B cell (primary cell): ENCODE measurements around the gene PXMP4. TPM values are rescaled to one million over a fixed set of nuclear protein-coding genes. Genes with fewer than 3 reads are reported as not detected.

Experiments
- ATAC-seq: fragments of 200-7000 bp; cut with Tn5 transposase; one replicate; pipeline ENCODE4 v1.10.0; 2021; ENCODE audit warnings: low read depth, mild to moderate bottlenecking, moderate number of reproducible peaks, moderate library complexity
- CTCF ChIA-PET: fragments of 350-600 bp; sonication (Branson Sonifier 250); formaldehyde crosslinking; loops from one replicate; lab custom pipeline; 2021; ENCODE audit warnings: antibody characterized with exemption, inconsistent platforms; lab: Charles Lee
- POLR2A ChIA-PET: fragments of 350-600 bp; sonication (Branson Sonifier 250); formaldehyde crosslinking; loops from one replicate; lab custom pipeline; 2021; ENCODE audit warnings: antibody characterized with exemption; lab: Charles Lee
- DNase-seq: peaks from one replicate; pipeline ENCODE4 v3.0.0; 2013
- H2AFZ ChIP-seq: 2 replicates; pipeline ENCODE4 v1.6.1; 2012; ENCODE audit warnings: mild to moderate bottlenecking, low read depth, low read length; ENCODE audit not compliant: insufficient read depth, poor library complexity, severe bottlenecking
- H3K27ac ChIP-seq, 2 donors: 1 replicate in 1 of 2; 2 replicates in 1 of 2; pipeline ENCODE4 v1.5.1; 2012 to 2013; ENCODE audit warnings: low read length in 2 of 2, mild to moderate bottlenecking in 2 of 2, moderate library complexity in 1 of 2
- H3K27me3 ChIP-seq, 4 experiments: fragments of 200-600 bp in 1 of 4; sonication (generic) in 1 of 4; replicated peaks in 1 of 4; 1 replicate in 2 of 4; 2 replicates in 2 of 4; pipeline versions ENCODE4 v1.6.1 to v1.7.0; 2013 to 2016; ENCODE audit warnings: low read length in 3 of 4, mild to moderate bottlenecking in 2 of 4, mixed read lengths in 1 of 4, moderate library complexity in 1 of 4; ENCODE audit not compliant: insufficient read depth in 4 of 4, control insufficient read depth in 3 of 4; ENCODE audit errors: control extremely low read depth in 1 of 4
- H3K36me3 ChIP-seq, 2 experiments: replicated peaks in 1 of 2; 1 replicate in 1 of 2; 2 replicates in 1 of 2; pipeline versions ENCODE4 v1.6.1 to v1.7.1; 2013; ENCODE audit warnings: low read length in 1 of 2; ENCODE audit not compliant: insufficient read depth in 2 of 2, control insufficient read depth in 1 of 2; ENCODE audit errors: control extremely low read depth in 1 of 2, extremely low read depth in 1 of 2
- H3K4me1 ChIP-seq, 2 donors: fragments of 200-600 bp in 1 of 2; sonication (generic) in 1 of 2; 1 replicate in 1 of 2; 2 replicates in 1 of 2; pipeline versions ENCODE4 v1.5.1 to v1.6.1; 2013 to 2017; ENCODE audit warnings: low read length in 2 of 2; ENCODE audit not compliant: control insufficient read depth in 2 of 2, insufficient read depth in 2 of 2
- H3K4me2 ChIP-seq: replicated peaks from 2 replicates; pipeline ENCODE3; 2012; ENCODE audit warnings: mild to moderate bottlenecking, low read depth, low read length; ENCODE audit not compliant: poor library complexity, severe bottlenecking
- H3K4me3 ChIP-seq, 5 experiments: fragments of 200-600 bp in 1 of 5; sonication (generic) in 1 of 5; 1 replicate in 3 of 5; 2 replicates in 2 of 5; pipeline versions ENCODE4 v1.5.1 to v1.7.0; 2011 to 2016; ENCODE audit warnings: low read length in 4 of 5, mild to moderate bottlenecking in 4 of 5, low read depth in 2 of 5, control low read depth in 1 of 5, moderate library complexity in 1 of 5; ENCODE audit not compliant: insufficient read depth in 1 of 5; ENCODE audit errors: control extremely low read depth in 1 of 5, extremely low read depth in 1 of 5
- H3K79me2 ChIP-seq: fragments of 200-600 bp; sonication (generic); one replicate; pipeline ENCODE4 v1.6.0; 2016; ENCODE audit warnings: low read length; ENCODE audit not compliant: control insufficient read depth, insufficient read depth
- H3K9ac ChIP-seq: fragments of 200-600 bp; sonication (generic); 2 replicates; pipeline ENCODE4 v1.6.1; 2017; ENCODE audit warnings: mild to moderate bottlenecking, low read length, moderate library complexity
- H3K9me3 ChIP-seq, 3 donors: one replicate each; pipeline versions ENCODE4 v1.6.1 to v1.7.1; 2013; ENCODE audit warnings: low read length in 2 of 3; ENCODE audit not compliant: control insufficient read depth in 2 of 3, insufficient read depth in 1 of 3; ENCODE audit errors: control extremely low read depth in 1 of 3
- H4K20me1 ChIP-seq: 2 replicates; pipeline ENCODE4 v1.6.0; 2012; ENCODE audit warnings: mild to moderate bottlenecking, low read length; ENCODE audit not compliant: insufficient read depth, control insufficient read depth, poor library complexity, severe bottlenecking
- H3K27ac Mint-ChIP-seq: one replicate; pipeline ENCODE4 v1.8.0; 2021; ENCODE audit warnings: mixed read lengths
- H3K27me3 Mint-ChIP-seq: one replicate; pipeline ENCODE4 v1.8.0; 2021; ENCODE audit warnings: mixed read lengths
- H3K4me1 Mint-ChIP-seq: one replicate; pipeline ENCODE4 v1.8.0; 2021; ENCODE audit warnings: mixed read lengths
- H3K4me3 Mint-ChIP-seq: one replicate; pipeline ENCODE4 v1.8.0; 2021; ENCODE audit warnings: mixed read lengths
- H3K9me3 Mint-ChIP-seq: one replicate; pipeline ENCODE4 v1.8.0; 2022; ENCODE audit warnings: mixed read lengths; ENCODE audit not compliant: insufficient read depth
- EZH2 ChIP-seq: IDR thresholded peaks from 2 replicates; pipeline ENCODE4 v1.6.1; 2012; ENCODE audit warnings: borderline replicate concordance, low read depth, mild to moderate bottlenecking, moderate library complexity, low read length; ENCODE audit not compliant: insufficient read depth, poor library complexity, severe bottlenecking
- WGBS: methylation state at CpG from one replicate; pipeline ENCODE4 v1.1.5; 2013; ENCODE audit warnings: missing lambda C conversion rate; ENCODE audit not compliant: insufficient coverage; 5-methylcytosine and 5-hydroxymethylcytosine counted together
- intact Hi-C: fragments of 100-400 bp; cut with micrococcal nuclease; formaldehyde crosslinking; loops from one replicate; pipeline ENCODE4 v1.10.0; 2022
- polyA plus RNA-seq: library from polyadenylated mRNA; depleted of rRNA; stranded (reverse); fragments of >200 nt; gene quantifications from 2 replicates; pipeline ENCODE4 v1.2.3, GENCODE V29; 2012
- total RNA-seq, 2 donors: library from RNA; stranded (reverse); fragments of 120-200 nt in 1 of 2; gene quantifications; 1 replicate in 1 of 2; 2 replicates in 1 of 2; pipeline versions ENCODE4 v1.2.3 to v1.2.4, GENCODE V29; 2013 to 2022
- TF ChIP-seq, protein P1 (sequence below): fragments of 200-600 bp; IDR thresholded peaks from one replicate; pipeline ENCODE4 v1.8.0; 2022; ENCODE audit warnings: antibody characterized with exemption, mild to moderate bottlenecking

PXMP4 gene
- total and polyA plus RNA-seq, 2 donors (not counting 1 experiment from before 2014, with no cell fraction given): 5.0 to 6.6 TPM

- Histone ChIP-seq H3K4me2 (no peak overlapping the region), H2AFZ (no peak overlapping the region), H3K9ac (no peak overlapping the region), H3K27ac (no peak overlapping the region), H3K4me3 (no peak overlapping the region), H3K4me1 (peaks cover 3 to 4% of the 10 kb centered on the region in 2 donors), H4K20me1 (no peaks in the 10 kb centered on the region), H3K9me3 (peaks cover 0 to 3% (median 0%) of the 10 kb centered on the region in 3 donors), H3K27me3 (no peaks in the 10 kb centered on the region), H3K79me2 (no peaks in the 10 kb centered on the region), H3K36me3 (no peaks in the 10 kb centered on the region)
- ChIA-PET POLR2A (no interaction called here), CTCF (interaction anchor here (1.0 kb wide), 1 partner anchor 59 kb away, joined by 3 read pairs; the partner anchor contains the start of gene ACTL10)
- intact Hi-C loops: no loop called here
- no peak for DNase-seq
- WGBS: 100% methylated on average over 2 of the region's 7 CpGs
- H3K27me3 Mint-ChIP-seq: no peaks in the 10 kb centered on the region
- TF ChIP-seq EZH2: no peak
- TF ChIP-seq, protein P1, sequence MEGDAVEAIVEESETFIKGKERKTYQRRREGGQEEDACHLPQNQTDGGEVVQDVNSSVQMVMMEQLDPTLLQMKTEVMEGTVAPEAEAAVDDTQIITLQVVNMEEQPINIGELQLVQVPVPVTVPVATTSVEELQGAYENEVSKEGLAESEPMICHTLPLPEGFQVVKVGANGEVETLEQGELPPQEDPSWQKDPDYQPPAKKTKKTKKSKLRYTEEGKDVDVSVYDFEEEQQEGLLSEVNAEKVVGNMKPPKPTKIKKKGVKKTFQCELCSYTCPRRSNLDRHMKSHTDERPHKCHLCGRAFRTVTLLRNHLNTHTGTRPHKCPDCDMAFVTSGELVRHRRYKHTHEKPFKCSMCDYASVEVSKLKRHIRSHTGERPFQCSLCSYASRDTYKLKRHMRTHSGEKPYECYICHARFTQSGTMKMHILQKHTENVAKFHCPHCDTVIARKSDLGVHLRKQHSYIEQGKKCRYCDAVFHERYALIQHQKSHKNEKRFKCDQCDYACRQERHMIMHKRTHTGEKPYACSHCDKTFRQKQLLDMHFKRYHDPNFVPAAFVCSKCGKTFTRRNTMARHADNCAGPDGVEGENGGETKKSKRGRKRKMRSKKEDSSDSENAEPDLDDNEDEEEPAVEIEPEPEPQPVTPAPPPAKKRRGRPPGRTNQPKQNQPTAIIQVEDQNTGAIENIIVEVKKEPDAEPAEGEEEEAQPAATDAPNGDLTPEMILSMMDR: no peak
- H3K4me1 Mint-ChIP-seq: peaks cover 3% of the 10 kb centered on the region
- no peak overlapping the region for H3K4me3 Mint-ChIP-seq
- H3K27ac Mint-ChIP-seq: no peak overlapping the region
- ATAC-seq: no peak
- H3K9me3 Mint-ChIP-seq: no peaks in the 10 kb centered on the region
These were observed 5.6 kb upstream of the PXMP4 start for GRCh38 chr20:33725607-33726264.

- Histone ChIP-seq H3K9ac (no peak overlapping the region), H3K27ac (no peak overlapping the region), H2AFZ (no peak overlapping the region), H4K20me1 (no peaks in the 10 kb centered on the region), H3K4me1 (peaks cover 4 to 13% of the 10 kb centered on the region in 2 donors), H3K4me2 (no peak overlapping the region), H3K79me2 (no peaks in the 10 kb centered on the region), H3K4me3 (no peak overlapping the region), H3K27me3 (no peaks in the 10 kb centered on the region), H3K36me3 (no peaks in the 10 kb centered on the region), H3K9me3 (peaks cover 0 to 7% (median 0%) of the 10 kb centered on the region in 3 donors)
- ATAC-seq (no peak), DNase-seq (no peak)
- TF ChIP-seq EZH2: no peak
- TF ChIP-seq, protein P1: no peak
- no peaks in the 10 kb centered on the region for H3K27me3 Mint-ChIP-seq
- CTCF ChIA-PET: interaction anchor here (1.0 kb wide), 1 partner anchor 58 kb away, joined by 3 read pairs; the partner anchor contains the start of gene ACTL10
- H3K27ac Mint-ChIP-seq: no peak overlapping the region
- H3K4me1 Mint-ChIP-seq: peaks cover 11% of the 10 kb centered on the region
- H3K9me3 Mint-ChIP-seq: peaks cover 2% of the 10 kb centered on the region
- no peak overlapping the region for H3K4me3 Mint-ChIP-seq
- WGBS: 94% methylated on average over 13 of the region's 14 CpGs
- POLR2A ChIA-PET: interaction anchor here (0.6 kb wide), 2 partner anchors 9 to 59 kb away, joined by 3 to 6 read pairs; no protein-coding TSS in a partner anchor
- intact Hi-C loops: no loop called here
These were observed 4.5 kb upstream of the PXMP4 start for GRCh38 chr20:33724439-33725094.
